OCI-LY7 (cell line): ENCODE results near the gene SUPT20H. TPM values are rescaled to one million over a fixed set of nuclear protein-coding genes. Genes with fewer than 3 reads are reported as not detected.

Experiments used
- BruUV-seq: library from RNA; stranded (reverse); fragments of 400-500 nt; replicated peaks from 2 replicates; lab custom pipeline; 2021; lab: Mats Ljungman, UMichigan
- CTCF ChIA-PET: fragments of 300-600 bp; sonication (Branson Sonifier 250); formaldehyde crosslinking; loops from one replicate; lab custom pipeline; 2022; ENCODE audit warnings: antibody characterized with exemption; ENCODE audit not compliant: unreplicated experiment; lab: Charles Lee
- POLR2A ChIA-PET: fragments of 300-600 bp; sonication (Branson Sonifier 250); formaldehyde crosslinking; loops from one replicate; lab custom pipeline; 2022; ENCODE audit warnings: antibody characterized with exemption; lab: Charles Lee
- DNase-seq: peaks from one replicate; pipeline ENCODE4 v3.0.0-alpha.2; 2015; ENCODE audit warnings: low spot score
- H2AFZ ChIP-seq: fragments of 200-600 bp; sonication (generic), shearing (Covaris generic); 2 replicates; pipeline ENCODE4 v1.6.1; 2014; ENCODE audit warnings: mild to moderate bottlenecking, antibody characterized with exemption, low read length, moderate library complexity
- H3K27ac ChIP-seq: fragments of 200-600 bp; sonication (generic); 2 replicates; pipeline ENCODE4 v1.5.1; 2014; ENCODE audit warnings: mixed run types, low read depth, mild to moderate bottlenecking, moderate library complexity, low read length, inconsistent platforms; ENCODE audit not compliant: poor library complexity, severe bottlenecking
- H3K36me3 ChIP-seq: fragments of 200-600 bp; sonication (generic); 2 replicates; pipeline ENCODE4 v1.6.1; 2014; ENCODE audit warnings: mild to moderate bottlenecking, antibody characterized with exemption, low read length, moderate library complexity, mixed read lengths; ENCODE audit not compliant: insufficient read depth
- H3K4me1 ChIP-seq: fragments of 200-600 bp; sonication (generic); 2 replicates; pipeline ENCODE4 v1.5.1; 2014; ENCODE audit warnings: mild to moderate bottlenecking, low read length; ENCODE audit not compliant: insufficient read depth, poor library complexity, severe bottlenecking
- H3K4me2 ChIP-seq: fragments of 200-600 bp; sonication (generic); 2 replicates; pipeline ENCODE4 v1.6.1; 2014; ENCODE audit warnings: mild to moderate bottlenecking, low read length
- H3K4me3 ChIP-seq: fragments of 200-600 bp; sonication (generic); 2 replicates; pipeline ENCODE4 v1.5.1; 2014; ENCODE audit warnings: mild to moderate bottlenecking, low read depth, low read length; ENCODE audit not compliant: poor library complexity, severe bottlenecking
- H3K79me2 ChIP-seq: fragments of 200-600 bp; sonication (generic); 2 replicates; pipeline ENCODE4 v1.6.1; 2016; ENCODE audit warnings: low read depth, mild to moderate bottlenecking, low read length, moderate library complexity, mixed read lengths; ENCODE audit not compliant: insufficient read depth
- H3K9me2 ChIP-seq: fragments of 200-600 bp; sonication (generic); 2 replicates; pipeline ENCODE4 v1.6.1; 2016; ENCODE audit warnings: mild to moderate bottlenecking, low read length, mixed read lengths; ENCODE audit not compliant: insufficient read depth
- H3K9me3 ChIP-seq: fragments of 200-600 bp; sonication (generic); 2 replicates; pipeline ENCODE4 v1.6.1; 2014; ENCODE audit warnings: mild to moderate bottlenecking, mixed run types, low read length, mixed read lengths
- H4K20me1 ChIP-seq: fragments of 200-600 bp; sonication (generic); 2 replicates; pipeline ENCODE4 v1.6.1; 2014; ENCODE audit warnings: mild to moderate bottlenecking, antibody characterized with exemption, low read length, moderate library complexity, mixed read lengths; ENCODE audit not compliant: insufficient read depth
- CTCF ChIP-seq: fragments of 200-600 bp; sonication (generic); conservative IDR thresholded peaks from 2 replicates; pipeline ENCODE4 v1.5.1; 2014; ENCODE audit warnings: mild to moderate bottlenecking, antibody characterized with exemption, low read length, moderate library complexity, mixed read lengths
- EZH2phosphoT487 ChIP-seq: fragments of 200-600 bp; sonication (generic); IDR thresholded peaks from 2 replicates; pipeline ENCODE4 v1.6.1; 2018; ENCODE audit warnings: low read depth, borderline replicate concordance, mild to moderate bottlenecking, mixed run types, antibody characterized with exemption, low read length, moderate library complexity, mixed read lengths
- intact Hi-C: fragments of 100-400 bp; cut with micrococcal nuclease; formaldehyde crosslinking; loops from one replicate; pipeline ENCODE4 v1.10.0; 2022; ENCODE audit not compliant: unreplicated experiment
- total RNA-seq, 2 experiments: library from RNA; depleted of rRNA in 1 of 2; stranded (reverse); fragments of >200 nt in 1 of 2; shearing (Covaris generic) in 1 of 2; gene quantifications; 2 replicates each; pipeline ENCODE4 v1.2.3, GENCODE V29; 2014 to 2022

Gene SUPT20H
- total RNA-seq, 2 experiments from 2014 or later, result 53.0 to 88.3 TPM

GRCh38 chr13:36998624-36999041, 60.9 kb downstream of the SUPT20H start:
- Histone ChIP-seq H3K36me3 (peaks cover 43% of the 10 kb centered on the region), H3K4me2 (peak overlapping the region; percentile 86), H3K4me3 (peak overlapping the region; percentile 98), H2AFZ (peak overlapping the region; percentile 83; the same call in 1 of the 2 replicates), H3K27ac (peak overlapping the region; percentile 91), H4K20me1 (peaks cover 9% of the 10 kb centered on the region; the same call in 1 of the 2 replicates), H3K4me1 (peaks cover 26% of the 10 kb centered on the region), H3K79me2 (peaks cover 77% of the 10 kb centered on the region), H3K9me3 (no peaks in the 10 kb centered on the region), H3K9me2 (no peaks in the 10 kb centered on the region)
- intact Hi-C loops, result loop anchor here (1.0 kb wide), 2 partner anchors 70 to 179 kb away; partner anchors contain the start of gene RFXAP
- BruUV-seq, result no TSS peak
- no peak for TF ChIP-seq CTCF
- CTCF ChIA-PET, result no interaction called here
- DNase-seq, result peak; percentile 29
- POLR2A ChIA-PET, result interaction anchor here (1.3 kb wide), 1 partner anchor 12 kb away, joined by 4 read pairs; no protein-coding TSS in a partner anchor

- Histone ChIP-seq H3K36me3 (peaks cover 43% of the 10 kb centered on the region), H3K9me3 (no peaks in the 10 kb centered on the region), H3K4me3 (peak overlapping the region; percentile 98), H3K79me2 (peaks cover 70% of the 10 kb centered on the region), H3K4me2 (peak overlapping the region; percentile 86), H3K4me1 (peaks cover 19% of the 10 kb centered on the region), H3K27ac (no peak overlapping the region), H3K9me2 (no peaks in the 10 kb centered on the region), H2AFZ (no peak overlapping the region), H4K20me1 (peaks cover 9% of the 10 kb centered on the region; the same call in 1 of the 2 replicates)
- no peak for TF ChIP-seq EZH2phosphoT487
- TF ChIP-seq CTCF, result no peak
- intact Hi-C loops, result no loop called here
- POLR2A ChIA-PET, result interaction anchor here (0.7 to 1.3 kb wide), 7 partner anchors 8 to 171 kb away, joined by 3 to 5 read pairs (median 4); no protein-coding TSS in a partner anchor
- CTCF ChIA-PET, result interaction anchor here (1.0 kb wide), 1 partner anchor 17 kb away, joined by 3 read pairs; no protein-coding TSS in a partner anchor
- TSS peak; percentile 47 for BruUV-seq
- no peak for DNase-seq
Measured at GRCh38 chr13:36997716-36998427, 61.6 kb downstream of the SUPT20H start.
